HG03575 (cell line): Measurements from ENCODE around the gene EPDR1.

ENCODE experiments used
- ATAC-seq: cut with Tn5 transposase; IDR thresholded peaks from one replicate; pipeline ENCODE4 v1.9.1; 2021; ENCODE audit not compliant: unreplicated experiment, insufficient number of reproducible peaks, low FRiP score; ENCODE audit errors: extremely low read depth

EPDR1 gene

GRCh38 chr7:37920305-37920848, at the start of gene EPDR1:
Gene EPDR1 (plus strand): TSS chr7:37920640. CDS start chr7:37920940, 300 bp downstream.
- ATAC-seq, result no peak

- no peak for ATAC-seq
These were observed 38.4 kb upstream of the EPDR1 start for GRCh38 chr7:37882086-37882485.

GRCh38 chr7:37893359-37893758, 27.1 kb upstream of the EPDR1 start:
- no peak for ATAC-seq

GRCh38 chr7:37894671-37895070, 25.8 kb upstream of the EPDR1 start:
- ATAC-seq, result no peak

GRCh38 chr7:37899712-37900247, 20.7 kb upstream of the EPDR1 start:
- no peak for ATAC-seq

- ATAC-seq, result no peak
These were observed 19.1 kb upstream of the EPDR1 start for GRCh38 chr7:37901236-37901827.

- no peak for ATAC-seq
These were observed 18.4 kb upstream of the EPDR1 start for GRCh38 chr7:37901890-37902524.

GRCh38 chr7:37908221-37908788, 12.1 kb upstream of the EPDR1 start:
- ATAC-seq, result no peak

GRCh38 chr7:37912756-37913155, 7.7 kb upstream of the EPDR1 start:
- ATAC-seq, result no peak

GRCh38 chr7:37915438-37915837, 5.0 kb upstream of the EPDR1 start:
- ATAC-seq, result no peak

- no peak for ATAC-seq
These were observed 4.3 kb upstream of the EPDR1 start for GRCh38 chr7:37916017-37916672.

GRCh38 chr7:37916673-37917660, 3.5 kb upstream of the EPDR1 start, which contains the start of gene SFRP4:
Gene SFRP4 (minus strand): TSS chr7:37916817. CDS start chr7:37916537, 280 bp downstream.
- ATAC-seq, result no peak

- ATAC-seq, result no peak
These were observed 1.9 kb upstream of the EPDR1 start for GRCh38 chr7:37918526-37918925.

GRCh38 chr7:37920849-37921805, 687 bp downstream of the EPDR1 start:
- no peak for ATAC-seq

- ATAC-seq, result no peak
These were observed 1.4 kb downstream of the EPDR1 start for GRCh38 chr7:37921876-37922275.

- ATAC-seq, result no peak
These were observed 3.6 kb downstream of the EPDR1 start for GRCh38 chr7:37923996-37924395.

- ATAC-seq, result no peak
These were observed 4.1 kb downstream of the EPDR1 start for GRCh38 chr7:37924491-37925041.
